HEK293 (cell line): ENCODE measurements around the gene DNAH1.

ENCODE experiments used
- CTCF ChIA-PET: fragments of 350-600 bp; formaldehyde crosslinking; extraction: SDS; loops from one replicate; lab custom pipeline; 2021; ENCODE audit warnings: antibody characterized with exemption; lab: Yijun Ruan, JAX
- POLR2A ChIA-PET: fragments of 300-600 bp; formaldehyde crosslinking; extraction: SDS; loops from one replicate; lab custom pipeline; 2020; ENCODE audit warnings: antibody characterized with exemption, inconsistent platforms; lab: Yijun Ruan, JAX
- H3K27ac ChIP-seq: fragments of 200-500 bp; sonication (Bioruptor generic); 2 replicates; pipeline ENCODE4 v1.5.1; 2014; ENCODE audit warnings: low read depth, low read length, control low read depth, inconsistent platforms; ENCODE audit errors: extremely low read depth
- H3K36me3 ChIP-seq, 2 experiments: fragments of 200-500 bp in 1 of 2; sonication (Bioruptor generic) in 1 of 2; 1 replicate in 1 of 2; 2 replicates in 1 of 2; pipeline ENCODE4 v1.5.1; 2014 to 2017; ENCODE audit warnings: inconsistent platforms in 2 of 2, low read length in 2 of 2; ENCODE audit not compliant: control insufficient read depth in 2 of 2, insufficient read depth in 1 of 2
- H3K4me1 ChIP-seq: fragments of 200-500 bp; sonication (Bioruptor generic); 2 replicates; pipeline ENCODE4 v1.5.1; 2014; ENCODE audit warnings: mild to moderate bottlenecking, low read length, inconsistent platforms; ENCODE audit not compliant: control insufficient read depth, insufficient read depth
- H3K4me3 ChIP-seq: 2 replicates; pipeline ENCODE4 v1.5.1; 2011; ENCODE audit warnings: low read depth, mild to moderate bottlenecking, control low read depth, low read length, moderate library complexity
- H3K9me3 ChIP-seq: fragments of 200-500 bp; sonication (Bioruptor generic); 2 replicates; pipeline ENCODE4 v1.5.1; 2014; ENCODE audit warnings: low read depth, low read length, inconsistent platforms; ENCODE audit not compliant: control insufficient read depth, insufficient read depth
- BCL11B ChIP-seq: fragments of 450-650 bp; formaldehyde crosslinking; IDR thresholded peaks from 2 replicates; pipeline ENCODE4 v1.5.1; 2016; ENCODE audit warnings: low read depth, missing biosample characterization, missing genetic modification characterization
- SP7 ChIP-seq: fragments of 450-650 bp; formaldehyde crosslinking; IDR thresholded peaks from 2 replicates; pipeline ENCODE4 v1.5.1; 2016; ENCODE audit warnings: missing biosample characterization, missing genetic modification characterization
- ZFP37 ChIP-seq: fragments of 450-650 bp; formaldehyde crosslinking; IDR thresholded peaks from 2 replicates; pipeline ENCODE4 v1.5.1; 2016; ENCODE audit warnings: missing biosample characterization, missing genetic modification characterization
- ZIC2 ChIP-seq: fragments of 450-650 bp; formaldehyde crosslinking; IDR thresholded peaks from 2 replicates; pipeline ENCODE4 v1.5.1; 2016; ENCODE audit warnings: missing biosample characterization, missing genetic modification characterization
- ZNF133 ChIP-seq: fragments of 450-650 bp; formaldehyde crosslinking; IDR thresholded peaks from 2 replicates; pipeline ENCODE4 v1.5.1; 2016; ENCODE audit warnings: missing biosample characterization, missing genetic modification characterization
- ZNF2 ChIP-seq: fragments of 450-650 bp; formaldehyde crosslinking; IDR thresholded peaks from 2 replicates; pipeline ENCODE4 v1.5.1; 2016; ENCODE audit warnings: missing biosample characterization, missing genetic modification characterization
- ZNF223 ChIP-seq: fragments of 450-650 bp; formaldehyde crosslinking; IDR thresholded peaks from 2 replicates; pipeline ENCODE4 v1.5.1; 2016; ENCODE audit warnings: missing biosample characterization, missing genetic modification characterization
- ZNF324 ChIP-seq: fragments of 450-650 bp; formaldehyde crosslinking; IDR thresholded peaks from 2 replicates; pipeline ENCODE4 v1.5.1; 2016; ENCODE audit warnings: missing biosample characterization, missing genetic modification characterization
- ZNF335 ChIP-seq: fragments of 450-650 bp; formaldehyde crosslinking; conservative IDR thresholded peaks from 2 replicates; pipeline ENCODE4 v1.5.1; 2016; ENCODE audit warnings: missing biosample characterization, missing genetic modification characterization
- ZNF423 ChIP-seq: fragments of 450-650 bp; formaldehyde crosslinking; IDR thresholded peaks from 2 replicates; pipeline ENCODE4 v1.5.1; 2016; ENCODE audit warnings: missing biosample characterization, missing genetic modification characterization
- ZNF501 ChIP-seq: fragments of 450-650 bp; formaldehyde crosslinking; IDR thresholded peaks from 2 replicates; pipeline ENCODE4 v1.5.1; 2016; ENCODE audit warnings: missing biosample characterization, missing genetic modification characterization
- ZNF561 ChIP-seq: fragments of 450-650 bp; IDR thresholded peaks from 2 replicates; pipeline ENCODE4 v1.5.1; 2018; ENCODE audit warnings: missing biosample characterization, missing genetic modification characterization, borderline replicate concordance
- ZNF600 ChIP-seq: fragments of 450-650 bp; formaldehyde crosslinking; IDR thresholded peaks from 2 replicates; pipeline ENCODE4 v1.5.1; 2016; ENCODE audit warnings: missing biosample characterization, missing genetic modification characterization
- ZNF626 ChIP-seq: fragments of 450-650 bp; sonication (Bioruptor Pico); formaldehyde crosslinking; IDR thresholded peaks from 2 replicates; pipeline ENCODE4 v1.5.1; 2018; ENCODE audit warnings: missing biosample characterization, missing genetic modification characterization, inconsistent platforms
- ZSCAN23 ChIP-seq: fragments of 450-650 bp; formaldehyde crosslinking; IDR thresholded peaks from 2 replicates; pipeline ENCODE4 v1.5.1; 2016; ENCODE audit warnings: missing biosample characterization, missing genetic modification characterization
- ZSCAN30 ChIP-seq: fragments of 450-650 bp; IDR thresholded peaks from 2 replicates; pipeline ENCODE4 v1.5.1; 2018; ENCODE audit warnings: missing biosample characterization, mild to moderate bottlenecking, missing genetic modification characterization, moderate library complexity
- TF ChIP-seq, protein P1 (sequence below): fragments of 450-650 bp; IDR thresholded peaks from 2 replicates; pipeline ENCODE4 v1.5.1; 2018; ENCODE audit warnings: missing biosample characterization, mild to moderate bottlenecking, missing genetic modification characterization
- TF ChIP-seq, protein P2 (sequence below): fragments of 450-650 bp; formaldehyde crosslinking; IDR thresholded peaks from 2 replicates; pipeline ENCODE4 v1.5.1; 2016; ENCODE audit warnings: missing biosample characterization, missing genetic modification characterization
- TF ChIP-seq, protein P3 (sequence below): fragments of 450-650 bp; formaldehyde crosslinking; optimal IDR thresholded peaks from 2 replicates; pipeline ENCODE3; 2016; ENCODE audit warnings: missing biosample characterization, mild to moderate bottlenecking, missing genetic modification characterization
- TF ChIP-seq, protein P4 (sequence below): fragments of 450-650 bp; formaldehyde crosslinking; IDR thresholded peaks from 2 replicates; pipeline ENCODE4 v1.5.1; 2016; ENCODE audit warnings: missing biosample characterization, missing genetic modification characterization
- TF ChIP-seq, protein P5 (sequence below): sonication (generic); formaldehyde crosslinking; IDR thresholded peaks from 2 replicates; pipeline ENCODE4 v1.8.1; 2022; ENCODE audit warnings: mild to moderate bottlenecking, moderate library complexity, missing genetic modification reagents
- TF ChIP-seq, protein P6 (sequence below): fragments of 450-650 bp; formaldehyde crosslinking; IDR thresholded peaks from 2 replicates; pipeline ENCODE4 v1.5.1; 2016; ENCODE audit warnings: missing biosample characterization, missing genetic modification characterization, low read depth
- TF ChIP-seq, protein P7 (sequence below): fragments of 450-650 bp; formaldehyde crosslinking; conservative IDR thresholded peaks from 2 replicates; pipeline ENCODE4 v1.5.1; 2016; ENCODE audit warnings: low read depth, missing biosample characterization, missing genetic modification characterization

The DNAH1 gene

DNA sequence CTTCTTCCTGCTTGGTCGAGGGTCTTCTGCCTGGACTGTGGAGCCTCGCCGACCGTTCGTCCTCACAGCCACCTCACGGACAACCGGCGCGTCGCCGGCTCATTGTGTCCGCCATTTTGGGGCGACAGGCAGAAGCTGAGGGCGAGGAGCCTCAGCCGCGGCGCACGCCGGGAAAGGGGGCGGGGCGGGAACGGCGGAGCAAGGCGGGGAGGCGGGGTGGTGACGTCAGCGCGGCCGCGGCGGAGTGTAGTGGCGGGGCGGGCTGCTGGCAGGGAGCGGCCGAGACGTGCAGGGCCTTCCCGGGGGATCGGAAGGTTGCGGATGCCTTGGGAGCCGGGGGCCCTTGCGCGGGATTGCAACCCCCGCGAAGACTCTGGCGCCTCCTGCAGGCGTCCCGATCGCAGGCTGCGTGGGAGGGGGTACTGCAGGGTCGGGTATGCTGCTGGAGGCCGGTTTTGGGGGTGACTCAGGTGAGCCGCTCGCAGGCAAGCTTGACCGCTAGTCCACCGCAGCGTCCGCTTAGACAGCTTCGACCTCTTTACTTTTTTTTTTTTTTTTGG is 37.5 kb upstream of the DNAH1 start, which contains the start of gene WDR82:
WDR82 (minus strand) TSS at position 140 of the 560 bp plus-strand sequence. CDS start 288 bp downstream, outside the sequence.
- ChIA-PET POLR2A (interaction anchor here (0.6 to 2.3 kb wide), 6 partner anchors 9 to 337 kb away, joined by 3 to 23 read pairs (median 4); partner anchors contain the start of genes GLYCTK, PARP3, PPM1M and RRP9), CTCF (interaction anchor here (0.6 to 1.3 kb wide), 10 partner anchors 8 to 831 kb away, joined by 3 to 6 read pairs (median 3); partner anchors contain the start of genes GPR62 and TWF2)
- Histone ChIP-seq H3K4me1 (no peaks in the 10 kb centered on the region), H3K9me3 (no peaks in the 10 kb centered on the region), H3K27ac (peak within 1 kb of the TSS; percentile 95), H3K36me3 (peaks cover 1 to 28% of the 10 kb centered on the region in 2 experiments; a peak in 2 of 3 replicates), H3K4me3 (peak within 1 kb of the TSS; percentile 82)
- TF ChIP-seq ZNF223 (tag by site-specific recombination) (no peak), ZNF324 (tag by site-specific recombination) (peak; percentile 62; the same call in 1 of the 2 replicates), ZIC2 (tag by site-specific recombination) (peak; percentile 46), BCL11B (no peak), ZSCAN30 (tag by site-specific recombination) (peak; percentile 16; the same call in 1 of the 2 replicates), ZSCAN23 (tag by site-specific recombination) (0 out of 2 replicates have a peak, but pooled peaks have one; percentile 36), ZNF2 (tag by site-specific recombination) (peak; percentile 58; the same call in 1 of the 2 replicates), ZNF501 (tag by site-specific recombination) (peak; percentile 49; the same call in 1 of the 2 replicates), ZNF626 (tag by site-specific recombination) (no peak), ZNF561 (tag by site-specific recombination) (peak; percentile 46; the same call in 1 of the 2 replicates), ZFP37 (0 out of 2 replicates have a peak, but pooled peaks have one; percentile 67), ZNF133 (tag by site-specific recombination) (no peak), ZNF335 (peak; percentile 85), ZNF423 (tag by site-specific recombination) (peak; percentile 26; the same call in 1 of the 2 replicates), ZNF600 (tag by site-specific recombination) (peak; percentile 87), SP7 (peak; percentile 30; the same call in 1 of the 2 replicates)
- TF ChIP-seq, protein P1, sequence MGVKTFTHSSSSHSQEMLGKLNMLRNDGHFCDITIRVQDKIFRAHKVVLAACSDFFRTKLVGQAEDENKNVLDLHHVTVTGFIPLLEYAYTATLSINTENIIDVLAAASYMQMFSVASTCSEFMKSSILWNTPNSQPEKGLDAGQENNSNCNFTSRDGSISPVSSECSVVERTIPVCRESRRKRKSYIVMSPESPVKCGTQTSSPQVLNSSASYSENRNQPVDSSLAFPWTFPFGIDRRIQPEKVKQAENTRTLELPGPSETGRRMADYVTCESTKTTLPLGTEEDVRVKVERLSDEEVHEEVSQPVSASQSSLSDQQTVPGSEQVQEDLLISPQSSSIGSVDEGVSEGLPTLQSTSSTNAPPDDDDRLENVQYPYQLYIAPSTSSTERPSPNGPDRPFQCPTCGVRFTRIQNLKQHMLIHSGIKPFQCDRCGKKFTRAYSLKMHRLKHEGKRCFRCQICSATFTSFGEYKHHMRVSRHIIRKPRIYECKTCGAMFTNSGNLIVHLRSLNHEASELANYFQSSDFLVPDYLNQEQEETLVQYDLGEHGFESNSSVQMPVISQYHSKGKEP (tag by site-specific recombination), result peak; percentile 45; the same call in 1 of the 2 replicates
- TF ChIP-seq, protein P2, sequence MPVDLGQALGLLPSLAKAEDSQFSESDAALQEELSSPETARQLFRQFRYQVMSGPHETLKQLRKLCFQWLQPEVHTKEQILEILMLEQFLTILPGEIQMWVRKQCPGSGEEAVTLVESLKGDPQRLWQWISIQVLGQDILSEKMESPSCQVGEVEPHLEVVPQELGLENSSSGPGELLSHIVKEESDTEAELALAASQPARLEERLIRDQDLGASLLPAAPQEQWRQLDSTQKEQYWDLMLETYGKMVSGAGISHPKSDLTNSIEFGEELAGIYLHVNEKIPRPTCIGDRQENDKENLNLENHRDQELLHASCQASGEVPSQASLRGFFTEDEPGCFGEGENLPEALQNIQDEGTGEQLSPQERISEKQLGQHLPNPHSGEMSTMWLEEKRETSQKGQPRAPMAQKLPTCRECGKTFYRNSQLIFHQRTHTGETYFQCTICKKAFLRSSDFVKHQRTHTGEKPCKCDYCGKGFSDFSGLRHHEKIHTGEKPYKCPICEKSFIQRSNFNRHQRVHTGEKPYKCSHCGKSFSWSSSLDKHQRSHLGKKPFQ (tag by site-specific recombination), result no peak
- TF ChIP-seq, protein P3, sequence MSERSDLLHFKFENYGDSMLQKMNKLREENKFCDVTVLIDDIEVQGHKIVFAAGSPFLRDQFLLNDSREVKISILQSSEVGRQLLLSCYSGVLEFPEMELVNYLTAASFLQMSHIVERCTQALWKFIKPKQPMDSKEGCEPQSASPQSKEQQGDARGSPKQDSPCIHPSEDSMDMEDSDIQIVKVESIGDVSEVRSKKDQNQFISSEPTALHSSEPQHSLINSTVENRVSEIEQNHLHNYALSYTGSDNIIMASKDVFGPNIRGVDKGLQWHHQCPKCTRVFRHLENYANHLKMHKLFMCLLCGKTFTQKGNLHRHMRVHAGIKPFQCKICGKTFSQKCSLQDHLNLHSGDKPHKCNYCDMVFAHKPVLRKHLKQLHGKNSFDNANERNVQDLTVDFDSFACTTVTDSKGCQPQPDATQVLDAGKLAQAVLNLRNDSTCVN, result peak; percentile 75
- TF ChIP-seq, protein P4, sequence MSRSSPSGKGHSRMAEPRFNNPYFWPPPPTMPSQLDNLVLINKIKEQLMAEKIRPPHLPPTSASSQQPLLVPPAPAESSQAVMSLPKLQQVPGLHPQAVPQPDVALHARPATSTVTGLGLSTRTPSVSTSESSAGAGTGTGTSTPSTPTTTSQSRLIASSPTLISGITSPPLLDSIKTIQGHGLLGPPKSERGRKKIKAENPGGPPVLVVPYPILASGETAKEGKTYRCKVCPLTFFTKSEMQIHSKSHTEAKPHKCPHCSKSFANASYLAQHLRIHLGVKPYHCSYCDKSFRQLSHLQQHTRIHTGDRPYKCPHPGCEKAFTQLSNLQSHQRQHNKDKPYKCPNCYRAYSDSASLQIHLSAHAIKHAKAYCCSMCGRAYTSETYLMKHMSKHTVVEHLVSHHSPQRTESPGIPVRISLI (tag by site-specific recombination), result peak; percentile 57
- TF ChIP-seq, protein P5, sequence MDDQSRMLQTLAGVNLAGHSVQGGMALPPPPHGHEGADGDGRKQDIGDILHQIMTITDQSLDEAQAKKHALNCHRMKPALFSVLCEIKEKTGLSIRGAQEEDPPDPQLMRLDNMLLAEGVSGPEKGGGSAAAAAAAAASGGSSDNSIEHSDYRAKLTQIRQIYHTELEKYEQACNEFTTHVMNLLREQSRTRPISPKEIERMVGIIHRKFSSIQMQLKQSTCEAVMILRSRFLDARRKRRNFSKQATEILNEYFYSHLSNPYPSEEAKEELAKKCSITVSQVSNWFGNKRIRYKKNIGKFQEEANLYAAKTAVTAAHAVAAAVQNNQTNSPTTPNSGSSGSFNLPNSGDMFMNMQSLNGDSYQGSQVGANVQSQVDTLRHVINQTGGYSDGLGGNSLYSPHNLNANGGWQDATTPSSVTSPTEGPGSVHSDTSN (CRISPR knock-in tag), result no peak
- TF ChIP-seq, protein P6, sequence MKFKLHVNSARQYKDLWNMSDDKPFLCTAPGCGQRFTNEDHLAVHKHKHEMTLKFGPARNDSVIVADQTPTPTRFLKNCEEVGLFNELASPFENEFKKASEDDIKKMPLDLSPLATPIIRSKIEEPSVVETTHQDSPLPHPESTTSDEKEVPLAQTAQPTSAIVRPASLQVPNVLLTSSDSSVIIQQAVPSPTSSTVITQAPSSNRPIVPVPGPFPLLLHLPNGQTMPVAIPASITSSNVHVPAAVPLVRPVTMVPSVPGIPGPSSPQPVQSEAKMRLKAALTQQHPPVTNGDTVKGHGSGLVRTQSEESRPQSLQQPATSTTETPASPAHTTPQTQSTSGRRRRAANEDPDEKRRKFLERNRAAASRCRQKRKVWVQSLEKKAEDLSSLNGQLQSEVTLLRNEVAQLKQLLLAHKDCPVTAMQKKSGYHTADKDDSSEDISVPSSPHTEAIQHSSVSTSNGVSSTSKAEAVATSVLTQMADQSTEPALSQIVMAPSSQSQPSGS (tag by site-specific recombination), result peak; percentile 95
- TF ChIP-seq, protein P7, sequence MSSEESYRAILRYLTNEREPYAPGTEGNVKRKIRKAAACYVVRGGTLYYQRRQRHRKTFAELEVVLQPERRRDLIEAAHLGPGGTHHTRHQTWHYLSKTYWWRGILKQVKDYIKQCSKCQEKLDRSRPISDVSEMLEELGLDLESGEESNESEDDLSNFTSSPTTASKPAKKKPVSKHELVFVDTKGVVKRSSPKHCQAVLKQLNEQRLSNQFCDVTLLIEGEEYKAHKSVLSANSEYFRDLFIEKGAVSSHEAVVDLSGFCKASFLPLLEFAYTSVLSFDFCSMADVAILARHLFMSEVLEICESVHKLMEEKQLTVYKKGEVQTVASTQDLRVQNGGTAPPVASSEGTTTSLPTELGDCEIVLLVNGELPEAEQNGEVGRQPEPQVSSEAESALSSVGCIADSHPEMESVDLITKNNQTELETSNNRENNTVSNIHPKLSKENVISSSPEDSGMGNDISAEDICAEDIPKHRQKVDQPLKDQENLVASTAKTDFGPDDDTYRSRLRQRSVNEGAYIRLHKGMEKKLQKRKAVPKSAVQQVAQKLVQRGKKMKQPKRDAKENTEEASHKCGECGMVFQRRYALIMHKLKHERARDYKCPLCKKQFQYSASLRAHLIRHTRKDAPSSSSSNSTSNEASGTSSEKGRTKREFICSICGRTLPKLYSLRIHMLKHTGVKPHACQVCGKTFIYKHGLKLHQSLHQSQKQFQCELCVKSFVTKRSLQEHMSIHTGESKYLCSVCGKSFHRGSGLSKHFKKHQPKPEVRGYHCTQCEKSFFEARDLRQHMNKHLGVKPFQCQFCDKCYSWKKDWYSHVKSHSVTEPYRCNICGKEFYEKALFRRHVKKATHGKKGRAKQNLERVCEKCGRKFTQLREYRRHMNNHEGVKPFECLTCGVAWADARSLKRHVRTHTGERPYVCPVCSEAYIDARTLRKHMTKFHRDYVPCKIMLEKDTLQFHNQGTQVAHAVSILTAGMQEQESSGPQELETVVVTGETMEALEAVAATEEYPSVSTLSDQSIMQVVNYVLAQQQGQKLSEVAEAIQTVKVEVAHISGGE (tag by site-specific recombination), result peak; percentile 34; the same call in 1 of the 2 replicates
